ENCODE measurements around the gene PDGFRA.
"Not testable (repeated sequence)": the region's sequence is repeated elsewhere in the genome, so short reads cannot be mapped to it uniquely, and the experiment has no call there.

PDGFRA gene

GRCh38 chr4:54252312-54252711, 23.2 kb downstream of the PDGFRA start:
- not testable (repeated sequence) for H3K4me3 ChIP-seq (ENCODE audit: low read length); DNase-seq (ENCODE audit: low read depth, low spot score)

- no peak overlapping the region for H3K4me3 ChIP-seq (ENCODE audit: low read length)
- DNase-seq (ENCODE audit: low read depth, low spot score): no peak
Measured at GRCh38 chr4:54254116-54254914, 25.2 kb downstream of the PDGFRA start.

- no peak for DNase-seq (ENCODE audit: low read depth, low spot score)
- no peak overlapping the region for H3K4me3 ChIP-seq (ENCODE audit: low read length)
Measured at GRCh38 chr4:54254915-54255246, 25.8 kb downstream of the PDGFRA start.

GRCh38 chr4:54255881-54256280, 26.8 kb downstream of the PDGFRA start:
- DNase-seq (ENCODE audit: low read depth, low spot score): no peak
- H3K4me3 ChIP-seq (ENCODE audit: low read length): no peak overlapping the region

- no peak overlapping the region for H3K4me3 ChIP-seq (ENCODE audit: low read length)
- DNase-seq (ENCODE audit: low read depth, low spot score): no peak
Measured at GRCh38 chr4:54256491-54257486, 27.7 kb downstream of the PDGFRA start.

- no peak for DNase-seq (ENCODE audit: low read depth, low spot score)
- H3K4me3 ChIP-seq (ENCODE audit: low read length): no peak overlapping the region
Measured at GRCh38 chr4:54265366-54265765, 36.3 kb downstream of the PDGFRA start.

GRCh38 chr4:54268151-54268550, 39.1 kb downstream of the PDGFRA start:
- no peak for DNase-seq (ENCODE audit: low read depth, low spot score)

GRCh38 chr4:54271464-54271863, 42.4 kb downstream of the PDGFRA start:
- no peak for DNase-seq (ENCODE audit: low read depth, low spot score)

More at GRCh38 chr4:54268151-54268550, 39.1 kb downstream of the PDGFRA start:
- H3K4me3 ChIP-seq (ENCODE audit: low read length): no peak overlapping the region

GRCh38 chr4:54272051-54272450, 43.0 kb downstream of the PDGFRA start:
- H3K4me3 ChIP-seq (ENCODE audit: low read length): no peak overlapping the region
- DNase-seq (ENCODE audit: low read depth, low spot score): no peak

More at GRCh38 chr4:54271464-54271863, 42.4 kb downstream of the PDGFRA start:
- no peak overlapping the region for H3K4me3 ChIP-seq (ENCODE audit: low read length)

- no peak overlapping the region for H3K4me3 ChIP-seq (ENCODE audit: low read length)
- no peak for DNase-seq (ENCODE audit: low read depth, low spot score)
Measured at GRCh38 chr4:54274264-54274663, 45.2 kb downstream of the PDGFRA start.

GRCh38 chr4:54274795-54275665, 45.9 kb downstream of the PDGFRA start:
- DNase-seq (ENCODE audit: low read depth, low spot score): no peak
- H3K4me3 ChIP-seq (ENCODE audit: low read length): no peak overlapping the region

GRCh38 chr4:54276641-54277430, 47.7 kb downstream of the PDGFRA start:
- no peak for DNase-seq (ENCODE audit: low read depth, low spot score)
- no peak overlapping the region for H3K4me3 ChIP-seq (ENCODE audit: low read length)

GRCh38 chr4:54277691-54278090, 48.6 kb downstream of the PDGFRA start:
- no peak overlapping the region for H3K4me3 ChIP-seq (ENCODE audit: low read length)
- DNase-seq (ENCODE audit: low read depth, low spot score): no peak

GRCh38 chr4:54278216-54278615, 49.1 kb downstream of the PDGFRA start:
- no peak for DNase-seq (ENCODE audit: low read depth, low spot score)
- no peak overlapping the region for H3K4me3 ChIP-seq (ENCODE audit: low read length)

- no peak for DNase-seq (ENCODE audit: low read depth, low spot score)
Measured at GRCh38 chr4:54281054-54281766, 52.1 kb downstream of the PDGFRA start.

GRCh38 chr4:54282837-54283236, 53.7 kb downstream of the PDGFRA start:
- DNase-seq (ENCODE audit: low read depth, low spot score): no peak
- H3K4me3 ChIP-seq (ENCODE audit: low read length): no peak overlapping the region

More at GRCh38 chr4:54281054-54281766, 52.1 kb downstream of the PDGFRA start:
- H3K4me3 ChIP-seq (ENCODE audit: low read length): no peak overlapping the region

GRCh38 chr4:54289316-54289715, 60.2 kb downstream of the PDGFRA start:
- H3K4me3 ChIP-seq (ENCODE audit: low read length): no peak overlapping the region
- DNase-seq (ENCODE audit: low read depth, low spot score): no peak

GRCh38 chr4:54290980-54291379, 61.9 kb downstream of the PDGFRA start:
- DNase-seq (ENCODE audit: low read depth, low spot score): no peak
- H3K4me3 ChIP-seq (ENCODE audit: low read length): no peak overlapping the region
